Hematopoietic multipotent progenitor cell treated with erythropoietin and hydrocortisone succinate and interleukin-3 and kit ligand, for 8 days (in vitro differentiated cells): Measurements from ENCODE around the gene PNMA8B.
"Not testable (repeated sequence)": the region's sequence is repeated elsewhere in the genome, so short reads cannot be mapped to it uniquely, and the experiment has no call there.

Experiments
- DNase-seq: peaks from one replicate; pipeline ENCODE4 v3.0.0-alpha.2; 2015

PNMA8B gene

GRCh38 chr19:46495786-46496099 lies at the start of gene PNMA8B:
Gene PNMA8B, minus strand, starts transcription at chr19:46495867. Its CDS starts 402 bp downstream, at chr19:46495465.
- DNase-seq = no peak

GRCh38 chr19:46544651-46545050 lies 49.0 kb upstream of the PNMA8B start:
- DNase-seq = no peak

- DNase-seq = peak; percentile 87
These were observed 47.0 kb upstream of the PNMA8B start for GRCh38 chr19:46542428-46543230.

- DNase-seq = peak; percentile 49
These were observed 41.8 kb upstream of the PNMA8B start for GRCh38 chr19:46537136-46538097.

GRCh38 chr19:46536391-46536790 lies 40.7 kb upstream of the PNMA8B start:
- no peak for DNase-seq

- DNase-seq = no peak
These were observed 38.0 kb upstream of the PNMA8B start for GRCh38 chr19:46533621-46534081.

- DNase-seq = no peak
These were observed 37.5 kb upstream of the PNMA8B start for GRCh38 chr19:46533078-46533620.

GRCh38 chr19:46530636-46531035 lies 35.0 kb upstream of the PNMA8B start:
- DNase-seq = peak; percentile 12

GRCh38 chr19:46529622-46530451 lies 34.2 kb upstream of the PNMA8B start:
- peak; percentile 68 for DNase-seq

GRCh38 chr19:46528601-46529590 lies 33.2 kb upstream of the PNMA8B start:
- no peak for DNase-seq

GRCh38 chr19:46526801-46527200 lies 31.1 kb upstream of the PNMA8B start:
- DNase-seq = not testable (repeated sequence)

GRCh38 chr19:46524308-46524707 lies 28.6 kb upstream of the PNMA8B start:
- no peak for DNase-seq

- DNase-seq = not testable (repeated sequence)
These were observed 27.3 kb upstream of the PNMA8B start for GRCh38 chr19:46522988-46523387.

GRCh38 chr19:46521241-46521868 lies 25.7 kb upstream of the PNMA8B start:
- DNase-seq = no peak

GRCh38 chr19:46520616-46521015 lies 24.9 kb upstream of the PNMA8B start:
- no peak for DNase-seq

- DNase-seq = no peak
These were observed 21.8 kb upstream of the PNMA8B start for GRCh38 chr19:46517471-46517870.

GRCh38 chr19:46515879-46516350 lies 20.2 kb upstream of the PNMA8B start:
- DNase-seq = peak; percentile 57

- DNase-seq = no peak
These were observed 19.6 kb upstream of the PNMA8B start for GRCh38 chr19:46515290-46515609.

- DNase-seq = no peak
These were observed 19.1 kb upstream of the PNMA8B start for GRCh38 chr19:46514589-46515289.
